Measurements from ENCODE around the gene GLB1L3.

- TF ChIP-seq, protein P1, sequence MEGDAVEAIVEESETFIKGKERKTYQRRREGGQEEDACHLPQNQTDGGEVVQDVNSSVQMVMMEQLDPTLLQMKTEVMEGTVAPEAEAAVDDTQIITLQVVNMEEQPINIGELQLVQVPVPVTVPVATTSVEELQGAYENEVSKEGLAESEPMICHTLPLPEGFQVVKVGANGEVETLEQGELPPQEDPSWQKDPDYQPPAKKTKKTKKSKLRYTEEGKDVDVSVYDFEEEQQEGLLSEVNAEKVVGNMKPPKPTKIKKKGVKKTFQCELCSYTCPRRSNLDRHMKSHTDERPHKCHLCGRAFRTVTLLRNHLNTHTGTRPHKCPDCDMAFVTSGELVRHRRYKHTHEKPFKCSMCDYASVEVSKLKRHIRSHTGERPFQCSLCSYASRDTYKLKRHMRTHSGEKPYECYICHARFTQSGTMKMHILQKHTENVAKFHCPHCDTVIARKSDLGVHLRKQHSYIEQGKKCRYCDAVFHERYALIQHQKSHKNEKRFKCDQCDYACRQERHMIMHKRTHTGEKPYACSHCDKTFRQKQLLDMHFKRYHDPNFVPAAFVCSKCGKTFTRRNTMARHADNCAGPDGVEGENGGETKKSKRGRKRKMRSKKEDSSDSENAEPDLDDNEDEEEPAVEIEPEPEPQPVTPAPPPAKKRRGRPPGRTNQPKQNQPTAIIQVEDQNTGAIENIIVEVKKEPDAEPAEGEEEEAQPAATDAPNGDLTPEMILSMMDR (IDR thresholded peaks at IDR 0.05), result no peak
- TF ChIP-seq POLR2AphosphoS5 (IDR thresholded peaks at IDR 0.05), result no peak
Measured at GRCh38 chr11:134357545-134357839, 81.3 kb downstream of the GLB1L3 start.
